Pancreas (tissue), 10 donors: ENCODE results near the gene UBQLN2. TPM values are rescaled to one million over a fixed set of nuclear protein-coding genes. Genes with fewer than 3 reads are reported as not detected.

ENCODE experiments used
- ATAC-seq, 4 donors: fragments of 200-7000 bp; cut with Tn5 transposase; one replicate each; pipeline versions ENCODE4 v1.8.0 to v1.9.1; 2020; ENCODE audit warnings: mild to moderate bottlenecking in 4 of 4, moderate library complexity in 4 of 4
- DNase-seq, 6 donors: peaks; one replicate each; pipeline ENCODE4 v3.0.0-alpha.2; 2020
- FAIRE-seq: peaks from 2 replicates; lab custom pipeline; 2012; peaks lifted over from hg19 to GRCh38; lab: Jason Lieb, UNC
- H3K27ac ChIP-seq, 4 donors: fragments of 200-600 bp; sonication (generic); 1 replicate in 3 of 4; 2 replicates in 1 of 4; pipeline versions ENCODE4 v1.5.0 to v1.8.0; 2020
- H3K27me3 ChIP-seq, 4 donors: fragments of 200-600 bp; one replicate each; pipeline ENCODE4 v1.8.0; 2021
- H3K36me3 ChIP-seq, 3 donors: fragments of 200-600 bp; sonication (generic) in 1 of 3; one replicate each; pipeline versions ENCODE4 v1.5.0 to v1.8.0; 2020 to 2021
- H3K4me1 ChIP-seq, 3 donors: fragments of 200-600 bp; one replicate each; pipeline ENCODE4 v1.8.0; 2021
- H3K4me3 ChIP-seq, 4 donors: fragments of 200-600 bp; sonication (generic) in 2 of 4; one replicate each; pipeline versions ENCODE4 v1.5.0 to v1.8.0; 2020 to 2021
- H3K9me3 ChIP-seq, 4 donors: fragments of 200-600 bp; one replicate each; pipeline ENCODE4 v1.8.0; 2021
- CTCF ChIP-seq, 4 donors: fragments of 200-600 bp; sonication (generic) in 3 of 4; IDR thresholded peaks; one replicate each; pipeline versions ENCODE4 v1.5.0 to v1.8.0; 2021; ENCODE audit warnings: antibody characterized with exemption in 4 of 4
- WGBS, 2 donors: extraction: QIAGEN DNeasy Blood & Tissue Kit; methylation state at CpG; one replicate each; pipeline ENCODE4 v1.1.7; 2013; 5-methylcytosine and 5-hydroxymethylcytosine counted together
- intact Hi-C, 3 donors: fragments of 100-400 bp; cut with DNase I; formaldehyde crosslinking; loops; one replicate each; pipeline versions ENCODE4 v1.11.1 to v1.14.2; 2022
- polyA plus RNA-seq, 2 donors: library from polyadenylated mRNA; stranded (reverse); fragments of 200-250 nt; gene quantifications; one replicate each; pipeline ENCODE4 v1.2.3, GENCODE V29; 2013
- total RNA-seq, 6 donors: library from RNA; stranded (reverse); fragmentation: NEBNext Ultra II Directional in 4 of 6; extraction: Animal tissue kit (Norgen Biotek cat#: 25700) in 4 of 6; gene quantifications; one replicate each; pipeline versions ENCODE4 v1.2.1 to v1.2.4, GENCODE V29; 2021 to 2023
- donor health status: healthy with polysubstance abuse.
- donor health status: DM: no; HTN: no; CAD: no; lungs with moderate emphysema.
- donor health status: DM: no; HTN: no; CAD: no.
- donor health status: control.
- donor health status: control.
- donor health status: Bipolar disorder and iron deficiency.
- donor health status: DM: yes; HTN: yes; CAD: no.
- donor health status: DM: no; HTN: no; CAD: no.
- donor health status: DM: no; HTN: no; CAD: no.
- donor health status: DM: yes; HTN: yes; CAD: no.

UBQLN2 gene
- total and polyA plus RNA-seq, 8 donors, result 3.7 to 16.3 (median 6.9) TPM

DNA sequence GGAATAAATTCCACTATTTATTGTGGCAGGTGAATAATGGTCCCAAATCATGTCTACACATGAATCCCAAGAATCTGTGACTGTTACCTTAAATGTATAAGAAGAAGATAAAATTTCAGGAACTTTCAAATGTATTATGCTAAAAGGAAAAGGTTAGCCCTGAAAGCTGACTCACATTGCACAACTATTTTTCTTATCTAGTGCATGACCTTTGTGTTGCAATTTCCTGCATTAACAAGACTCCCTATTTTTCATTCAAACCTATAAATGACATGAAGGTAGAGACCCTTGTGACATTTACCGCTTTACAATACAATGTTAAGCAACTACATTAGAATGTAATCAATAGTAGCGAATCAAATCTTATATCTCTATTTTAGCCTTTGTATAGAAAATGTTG is 36.7 kb downstream of the UBQLN2 start:
- WGBS, 2 donors, result 74 to 99% methylated on average over 2 of the region's 2 CpGs
- Histone ChIP-seq H3K4me1 (no peaks in the 10 kb centered on the region), H3K27ac (no peak overlapping the region), H3K4me3 (no peak overlapping the region), H3K9me3 (no peaks in the 10 kb centered on the region), H3K27me3 (peaks cover 0 to 5% (median 0%) of the 10 kb centered on the region in 4 donors), H3K36me3 (no peaks in the 10 kb centered on the region)
- intact Hi-C loops, result no loop called here
- DNase-seq, result no peak
- ATAC-seq, result no peak
- FAIRE-seq, result no peak
- TF ChIP-seq CTCF (IDR thresholded peaks at IDR 0.05), result no peak

GRCh38 chrX:56600987-56601386 is 37.6 kb downstream of the UBQLN2 start:
- peaks cover 0 to 5% (median 0%) of the 10 kb centered on the region in 4 donors for H3K27me3 ChIP-seq
- DNase-seq, result no peak
- intact Hi-C loops, result no loop called here
- WGBS, 2 donors, result 58 to 78% methylated on average over 3 of the region's 3 CpGs
- H3K4me3 ChIP-seq, result no peak overlapping the region
- ATAC-seq, result no peak
- no peak for FAIRE-seq
- no peak for TF ChIP-seq CTCF (IDR thresholded peaks at IDR 0.05)
- H3K4me1 ChIP-seq, result no peaks in the 10 kb centered on the region
- no peaks in the 10 kb centered on the region for H3K36me3 ChIP-seq
- H3K27ac ChIP-seq, result no peak overlapping the region
- no peaks in the 10 kb centered on the region for H3K9me3 ChIP-seq

- no peak overlapping the region for H3K27ac ChIP-seq
- H3K4me3 ChIP-seq, result no peak overlapping the region
- FAIRE-seq, result no peak
- no peaks in the 10 kb centered on the region for H3K36me3 ChIP-seq
- intact Hi-C loops, result no loop called here
- no peaks in the 10 kb centered on the region for H3K4me1 ChIP-seq
- no peak for ATAC-seq
- no peaks in the 10 kb centered on the region for H3K9me3 ChIP-seq
- no peaks in the 10 kb centered on the region for H3K27me3 ChIP-seq
- DNase-seq, result no peak
- 68 to 75% methylated on average over 2 of the region's 2 CpGs for WGBS, 2 donors
- no peak for TF ChIP-seq CTCF (IDR thresholded peaks at IDR 0.05)
Measured at GRCh38 chrX:56615282-56615681, 51.9 kb downstream of the UBQLN2 start.

Other genes with a start within 250 kb of the UBQLN2 start
- 10 to 100 TPM in 2 of 6 donors, 1 to 10 TPM in 4; 7.0 to 22.8 (median 9.1) TPM for gene NBDY, start 165.6 kb downstream of the UBQLN2 start, total RNA-seq
- gene NBDY, start 165.6 kb downstream of the UBQLN2 start, polyA plus RNA-seq, result 10 to 100 TPM in 1 of 2 donors, 1 to 10 TPM in 1; 7.9 to 19.9 TPM